ENCODE measurements around the gene SFT2D3. TPM values are rescaled to one million over a fixed set of nuclear protein-coding genes. Genes with fewer than 3 reads are reported as not detected.
A peak's percentile ranks its signal among the peaks of the same experiment; 100 is the strongest.

The SFT2D3 gene
- total and polyA plus RNA-seq, 2 of the 13 experiments (the other 11 are each of a cell fraction or from before 2014, with no cell fraction given) = 8.3 to 9.4 TPM

DNA sequence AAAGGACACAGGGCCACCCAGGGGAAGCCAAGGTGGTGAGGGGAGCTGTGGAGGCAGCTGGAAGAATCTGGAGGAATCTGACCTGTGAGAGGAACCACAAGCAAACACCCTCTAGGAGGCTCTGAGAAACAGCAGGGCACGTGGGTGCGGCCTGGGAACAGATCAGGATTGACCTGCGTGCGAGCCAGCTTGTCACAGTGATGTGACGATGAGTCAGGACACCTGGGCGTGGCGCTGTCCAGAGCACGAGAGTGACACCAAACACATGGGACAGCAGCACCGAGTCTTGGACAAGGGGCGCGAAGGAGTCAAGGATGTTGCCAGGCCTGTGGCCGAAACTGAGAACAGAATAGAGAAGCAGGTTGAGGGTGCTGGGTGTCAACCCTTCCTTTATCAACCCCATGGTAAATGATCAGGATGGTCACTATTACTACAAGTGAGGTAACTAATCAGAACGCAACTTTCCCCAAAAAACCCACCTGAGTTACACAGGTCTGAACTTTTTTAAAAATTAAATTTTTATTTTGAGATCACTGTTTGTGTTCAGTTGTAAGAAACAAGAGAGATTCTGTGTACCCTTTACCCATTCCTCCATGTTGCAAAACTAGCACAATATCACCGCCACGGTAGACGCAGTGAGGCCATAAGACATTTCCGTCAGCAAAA lies 637 bp upstream of the SFT2D3 start (continued):
- TF ChIP-seq MED1 (CRISPR knock-in tag; IDR thresholded peaks at IDR 0.05) (peak; percentile 36; the same call in 1 of the 2 replicates), ZNF121 (CRISPR knock-in tag; IDR thresholded peaks at IDR 0.05) (no peak)

DNA sequence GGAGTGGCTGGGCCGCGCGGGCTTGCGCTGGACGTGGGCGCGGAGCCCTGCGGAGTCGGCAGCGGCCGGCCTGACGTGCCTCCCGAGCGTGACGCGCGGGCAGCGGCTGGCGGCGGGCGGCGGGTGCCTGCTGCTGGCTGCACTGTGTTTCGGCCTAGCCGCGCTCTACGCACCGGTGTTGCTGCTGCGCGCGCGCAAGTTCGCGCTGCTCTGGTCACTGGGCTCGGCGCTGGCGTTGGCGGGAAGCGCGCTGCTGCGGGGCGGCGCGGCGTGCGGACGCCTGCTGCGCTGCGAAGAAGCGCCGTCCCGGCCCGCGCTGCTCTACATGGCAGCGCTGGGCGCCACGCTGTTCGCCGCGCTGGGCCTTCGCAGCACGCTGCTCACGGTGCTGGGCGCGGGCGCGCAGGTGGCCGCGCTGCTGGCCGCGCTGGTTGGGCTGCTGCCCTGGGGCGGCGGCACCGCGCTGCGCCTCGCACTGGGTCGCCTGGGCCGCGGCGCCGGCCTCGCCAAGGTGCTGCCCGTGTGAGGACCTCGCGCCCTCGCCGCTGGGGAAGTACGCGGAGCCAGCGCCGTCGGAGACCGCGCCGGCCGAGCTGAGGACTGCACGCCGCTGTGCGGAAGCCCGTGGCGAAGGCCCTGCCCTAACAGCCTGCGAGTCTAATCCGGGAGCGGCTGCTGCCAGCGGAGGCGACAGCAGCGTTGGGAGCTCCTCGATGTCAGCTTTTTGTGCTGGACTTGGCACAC lies 526 bp downstream of the SFT2D3 start:
- Histone ChIP-seq H3K36me3 (replicated peaks in 1 of 2; ENCODE audit: control insufficient read depth in 1 of 2, insufficient read depth in 2 of 2, low read length in 2 of 2) (peaks cover 3 to 6% of the 10 kb centered on the region in 2 experiments; a peak in 4 of 5 replicates), H3K79me2 (ENCODE audit: insufficient read depth, low read length) (peaks cover 14% of the 10 kb centered on the region), H3K27me3 (ENCODE audit: control insufficient read depth in 1 of 2, insufficient read depth in 2 of 2, low read length in 2 of 2) (no peaks in the 10 kb centered on the region), H3K4me2 (ENCODE audit: low read depth, low read length) (peak overlapping the region; percentile 97), H3K9me3 (ENCODE audit: low read length) (no peaks in the 10 kb centered on the region), H2AFZ (ENCODE audit: low read length) (no peak overlapping the region), H3K27ac (ENCODE audit: extremely low read length, insufficient read depth, low read length) (peak overlapping the region; percentile 93), H3K9ac (ENCODE audit: insufficient read depth, low read depth, low read length) (peak overlapping the region; percentile 93), H3K4me3 (replicated peaks in 1 of 3; ENCODE audit: insufficient read depth in 1 of 3, low read depth in 2 of 3, low read length in 3 of 3) (peak overlapping the region; percentile 75 to 92 (median 79)), H3K4me1 (ENCODE audit: insufficient read depth, low read length) (peaks cover 25% of the 10 kb centered on the region), H4K20me1 (ENCODE audit: insufficient read depth, low read length) (0 out of 2 replicates have a peak, but pooled peaks cover 2% of the 10 kb centered on the region)
- intact Hi-C loops (cut with micrococcal nuclease; ENCODE audit: unreplicated experiment) (loop anchor here (2.0 kb wide), 1 partner anchor 109 kb away; the partner anchor contains the start of gene WDR33), in situ Hi-C loops (cut with HindIII; ENCODE audit: extremely low pct_ligation_motif_present, low pct_unique_long_range_greater_than_20kb) (no loop called here)
- CTCF ChIA-PET (ENCODE audit: low intra/inter-chr PET ratio, low total read pairs) = no interaction called here
- ATAC-seq = peak; percentile 76
- DNase-seq (ENCODE audit: low spot score) = peak; percentile 71
- FAIRE-seq = no peak
- WGBS (ENCODE audit: low lambda C conversion rate) = 2% methylated on average over 41 of the region's 108 CpGs
- no TSS peak for BruUV-seq (replicated peaks)
- POLR2A ChIA-PET = interaction anchor here (0.6 to 1.8 kb wide), 16 partner anchors 22 to 382 kb away, joined by 3 to 15 read pairs (median 3); partner anchors contain the start of genes AMMECR1L, IWS1 and WDR33
- TF ChIP-seq NKX3-1 (CRISPR knock-in tag; IDR thresholded peaks at IDR 0.05) (peak; percentile 83; the same call in 1 of the 2 replicates), FOXO4 (CRISPR knock-in tag; conservative IDR thresholded peaks at IDR 0.05) (peak; percentile 98; the same call in 1 of the 2 replicates), ONECUT2 (CRISPR knock-in tag; IDR thresholded peaks at IDR 0.05) (peak; percentile 50), SRSF4 (IDR thresholded peaks at IDR 0.05; ENCODE audit: low read depth, low read length, poor library complexity, severe bottlenecking) (peak; percentile 77), ZFP62 (CRISPR knock-in tag; IDR thresholded peaks at IDR 0.05) (no peak), PAX8 (CRISPR knock-in tag; IDR thresholded peaks at IDR 0.05; ENCODE audit: borderline replicate concordance) (0 out of 2 replicates have a peak, but pooled peaks have one; percentile 43), RNF2 (conservative IDR thresholded peaks at IDR 0.05; ENCODE audit: low read depth) (peak; percentile 99), MYC (CRISPR knock-in tag; IDR thresholded peaks at IDR 0.05; ENCODE audit: borderline replicate concordance) (peak; percentile 84), DR1 (CRISPR knock-in tag; IDR thresholded peaks at IDR 0.05) (peak; percentile 66; the same call in 1 of the 2 replicates)
- TF ChIP-seq, protein P1, sequence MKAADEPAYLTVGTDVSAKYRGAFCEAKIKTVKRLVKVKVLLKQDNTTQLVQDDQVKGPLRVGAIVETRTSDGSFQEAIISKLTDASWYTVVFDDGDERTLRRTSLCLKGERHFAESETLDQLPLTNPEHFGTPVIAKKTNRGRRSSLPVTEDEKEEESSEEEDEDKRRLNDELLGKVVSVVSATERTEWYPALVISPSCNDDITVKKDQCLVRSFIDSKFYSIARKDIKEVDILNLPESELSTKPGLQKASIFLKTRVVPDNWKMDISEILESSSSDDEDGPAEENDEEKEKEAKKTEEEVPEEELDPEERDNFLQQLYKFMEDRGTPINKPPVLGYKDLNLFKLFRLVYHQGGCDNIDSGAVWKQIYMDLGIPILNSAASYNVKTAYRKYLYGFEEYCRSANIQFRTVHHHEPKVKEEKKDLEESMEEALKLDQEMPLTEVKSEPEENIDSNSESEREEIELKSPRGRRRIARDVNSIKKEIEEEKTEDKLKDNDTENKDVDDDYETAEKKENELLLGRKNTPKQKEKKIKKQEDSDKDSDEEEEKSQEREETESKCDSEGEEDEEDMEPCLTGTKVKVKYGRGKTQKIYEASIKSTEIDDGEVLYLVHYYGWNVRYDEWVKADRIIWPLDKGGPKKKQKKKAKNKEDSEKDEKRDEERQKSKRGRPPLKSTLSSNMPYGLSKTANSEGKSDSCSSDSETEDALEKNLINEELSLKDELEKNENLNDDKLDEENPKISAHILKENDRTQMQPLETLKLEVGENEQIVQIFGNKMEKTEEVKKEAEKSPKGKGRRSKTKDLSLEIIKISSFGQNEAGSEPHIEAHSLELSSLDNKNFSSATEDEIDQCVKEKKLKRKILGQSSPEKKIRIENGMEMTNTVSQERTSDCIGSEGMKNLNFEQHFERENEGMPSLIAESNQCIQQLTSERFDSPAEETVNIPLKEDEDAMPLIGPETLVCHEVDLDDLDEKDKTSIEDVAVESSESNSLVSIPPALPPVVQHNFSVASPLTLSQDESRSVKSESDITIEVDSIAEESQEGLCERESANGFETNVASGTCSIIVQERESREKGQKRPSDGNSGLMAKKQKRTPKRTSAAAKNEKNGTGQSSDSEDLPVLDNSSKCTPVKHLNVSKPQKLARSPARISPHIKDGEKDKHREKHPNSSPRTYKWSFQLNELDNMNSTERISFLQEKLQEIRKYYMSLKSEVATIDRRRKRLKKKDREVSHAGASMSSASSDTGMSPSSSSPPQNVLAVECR (CRISPR knock-in tag; IDR thresholded peaks at IDR 0.05; ENCODE audit: borderline replicate concordance) = peak; percentile 41; the same call in 1 of the 2 replicates
- TF ChIP-seq, protein P2, sequence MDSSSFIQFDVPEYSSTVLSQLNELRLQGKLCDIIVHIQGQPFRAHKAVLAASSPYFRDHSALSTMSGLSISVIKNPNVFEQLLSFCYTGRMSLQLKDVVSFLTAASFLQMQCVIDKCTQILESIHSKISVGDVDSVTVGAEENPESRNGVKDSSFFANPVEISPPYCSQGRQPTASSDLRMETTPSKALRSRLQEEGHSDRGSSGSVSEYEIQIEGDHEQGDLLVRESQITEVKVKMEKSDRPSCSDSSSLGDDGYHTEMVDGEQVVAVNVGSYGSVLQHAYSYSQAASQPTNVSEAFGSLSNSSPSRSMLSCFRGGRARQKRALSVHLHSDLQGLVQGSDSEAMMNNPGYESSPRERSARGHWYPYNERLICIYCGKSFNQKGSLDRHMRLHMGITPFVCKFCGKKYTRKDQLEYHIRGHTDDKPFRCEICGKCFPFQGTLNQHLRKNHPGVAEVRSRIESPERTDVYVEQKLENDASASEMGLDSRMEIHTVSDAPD (CRISPR knock-in tag; IDR thresholded peaks at IDR 0.05) = no peak

Data from HepG2 (cell line).